ENCODE results near the gene CTAGE8.
"Not testable (repeated sequence)": the region's sequence is repeated elsewhere in the genome, so short reads cannot be mapped to it uniquely, and the experiment has no call there.

GRCh38 chr7:144317537-144317936 lies 48.4 kb upstream of the CTAGE8 start:
- not testable (repeated sequence) for TF ChIP-seq CTCF (IDR thresholded peaks at IDR 0.05; ENCODE audit: low read depth, low read length, missing input control); RXRA (IDR thresholded peaks at IDR 0.05); SP1 (IDR thresholded peaks at IDR 0.05); YY1 (IDR thresholded peaks at IDR 0.05); MAX (IDR thresholded peaks at IDR 0.05); RAD21 (IDR thresholded peaks at IDR 0.05); TAF1 (conservative IDR thresholded peaks at IDR 0.05); HNF4G (IDR thresholded peaks at IDR 0.05); GABPA (IDR thresholded peaks at IDR 0.05 in 1 of 2, conservative IDR thresholded peaks at IDR 0.05 in 1 of 2); ZBTB33 (IDR thresholded peaks at IDR 0.05); REST (IDR thresholded peaks at IDR 0.05); EGR1 (IDR thresholded peaks at IDR 0.05; ENCODE audit: low read depth in 2 of 2)
